Measurements from ENCODE around the gene KLK2. TPM values are rescaled to one million over a fixed set of nuclear protein-coding genes. Genes with fewer than 3 reads are reported as not detected.

KLK2 gene
- total RNA-seq, 2 experiments from 2014 or later, result not detected

DNA sequence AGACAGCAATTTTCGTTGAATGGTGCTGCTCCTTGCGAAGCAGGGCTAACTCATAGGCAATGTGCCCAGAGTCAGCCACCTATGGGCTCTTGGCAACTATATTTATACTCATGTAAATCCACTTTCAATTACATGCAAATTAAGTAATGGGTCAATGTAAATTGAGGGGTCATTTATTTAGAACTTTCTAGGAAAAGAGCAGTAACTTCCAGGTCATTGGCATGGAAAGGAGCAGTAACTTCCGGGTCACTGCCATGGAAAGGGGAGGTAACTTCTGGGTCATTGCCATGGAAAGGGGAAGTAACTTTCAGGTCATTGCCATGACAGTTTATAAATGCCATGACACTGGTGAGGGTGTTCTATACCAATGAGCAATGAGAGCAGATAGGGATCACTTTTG lies 26.3 kb downstream of the KLK2 start:
- Mint-ChIP-seq H3K4me3 (no peak overlapping the region), H3K27me3 (ENCODE audit: low read depth) (peaks cover 16% of the 10 kb centered on the region), H3K4me1 (ENCODE audit: low read depth) (no peaks in the 10 kb centered on the region), H3K9me3 (peaks cover 5% of the 10 kb centered on the region), H3K27ac (no peak overlapping the region), H3K36me3 (ENCODE audit: low read depth) (no peaks in the 10 kb centered on the region)
- intact Hi-C loops (cut with micrococcal nuclease), result no loop called here
- DNase-seq, result no peak
- CTCF ChIA-PET, result no interaction called here

DNA sequence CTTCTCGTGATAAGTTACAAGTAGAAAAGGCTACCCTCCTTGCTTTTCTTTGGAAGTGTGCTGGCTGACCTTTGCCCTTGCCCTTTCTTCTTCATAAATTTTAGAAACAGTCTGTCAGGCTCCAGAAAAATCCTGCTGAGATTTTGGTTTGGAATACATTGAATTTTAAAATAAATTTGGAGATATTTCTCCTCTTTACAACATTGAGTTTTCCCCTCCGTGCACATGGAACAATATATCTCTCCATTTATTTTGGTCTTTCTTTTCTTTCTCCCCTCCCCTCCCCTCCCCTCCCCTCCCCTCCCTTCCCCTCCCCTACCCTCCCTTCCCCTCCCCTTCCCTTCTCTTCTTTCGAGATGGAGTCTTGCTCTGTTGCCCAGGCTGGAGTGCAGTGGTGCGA lies 29.4 kb downstream of the KLK2 start:
- Mint-ChIP-seq H3K36me3 (ENCODE audit: low read depth) (no peaks in the 10 kb centered on the region), H3K4me1 (ENCODE audit: low read depth) (no peaks in the 10 kb centered on the region), H3K27ac (no peak overlapping the region), H3K27me3 (ENCODE audit: low read depth) (peaks cover 17% of the 10 kb centered on the region), H3K9me3 (no peaks in the 10 kb centered on the region), H3K4me3 (no peak overlapping the region)
- CTCF ChIA-PET, result no interaction called here
- intact Hi-C loops (cut with micrococcal nuclease), result no loop called here
- DNase-seq, result no peak

DNA sequence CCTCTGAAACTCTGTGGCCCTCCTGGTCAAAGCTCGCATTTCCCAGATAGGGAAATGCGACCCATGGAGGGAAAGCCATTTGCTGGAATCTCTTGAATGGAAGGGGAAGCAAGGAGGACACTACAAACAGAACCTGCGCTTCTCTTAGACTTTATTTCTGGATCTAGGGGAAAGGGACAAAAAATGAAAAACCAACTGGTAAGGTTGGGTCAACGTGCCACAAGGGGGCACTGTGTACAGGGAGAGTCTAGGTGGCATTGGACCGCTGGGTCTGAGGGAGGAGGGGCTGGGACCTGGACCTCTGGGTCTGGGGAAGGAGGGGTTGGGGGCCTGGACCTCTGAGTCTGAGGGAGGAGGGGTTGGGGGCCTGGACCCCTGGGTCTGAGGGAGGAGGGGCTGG lies 33.0 kb downstream of the KLK2 start:
- CTCF ChIA-PET, result interaction anchor here (0.6 to 1.3 kb wide), 4 partner anchors 14 to 288 kb away, joined by 3 to 7 read pairs (median 5); no protein-coding TSS in a partner anchor
- H3K9me3 Mint-ChIP-seq, result no peaks in the 10 kb centered on the region
- H3K27ac Mint-ChIP-seq, result no peak overlapping the region
- H3K36me3 Mint-ChIP-seq (ENCODE audit: low read depth), result no peaks in the 10 kb centered on the region
- DNase-seq, result peak; percentile 65
- no peak overlapping the region for H3K4me3 Mint-ChIP-seq
- H3K27me3 Mint-ChIP-seq (ENCODE audit: low read depth), result peaks cover 38% of the 10 kb centered on the region
- H3K4me1 Mint-ChIP-seq (ENCODE audit: low read depth), result peaks cover 10% of the 10 kb centered on the region
- intact Hi-C loops (cut with micrococcal nuclease), result no loop called here

DNA sequence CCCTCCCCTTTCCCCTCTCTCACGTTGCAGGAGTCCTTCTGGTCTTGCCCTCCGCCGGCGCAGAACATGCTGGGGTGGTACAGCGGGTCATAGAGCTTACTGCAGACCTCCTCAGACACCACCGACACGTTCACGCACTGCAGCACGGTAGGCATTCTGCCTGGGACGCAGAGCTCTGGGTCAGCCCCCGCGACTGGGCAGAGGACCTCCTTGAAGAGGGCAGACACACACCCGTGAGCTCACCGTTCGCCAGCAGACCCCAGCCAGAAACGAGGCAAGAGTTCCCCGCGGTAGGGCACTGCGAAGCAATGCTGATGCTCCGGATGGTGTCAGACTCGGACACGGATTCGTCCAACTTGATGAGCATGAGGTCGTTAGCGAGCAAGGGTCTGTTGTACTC lies 35.1 kb downstream of the KLK2 start:
- CTCF ChIA-PET, result no interaction called here
- Mint-ChIP-seq H3K4me1 (ENCODE audit: low read depth) (peaks cover 10% of the 10 kb centered on the region), H3K36me3 (ENCODE audit: low read depth) (no peaks in the 10 kb centered on the region), H3K27ac (no peak overlapping the region), H3K9me3 (no peaks in the 10 kb centered on the region), H3K4me3 (no peak overlapping the region), H3K27me3 (ENCODE audit: low read depth) (peaks cover 34% of the 10 kb centered on the region)
- intact Hi-C loops (cut with micrococcal nuclease), result no loop called here
- DNase-seq, result no peak

DNA sequence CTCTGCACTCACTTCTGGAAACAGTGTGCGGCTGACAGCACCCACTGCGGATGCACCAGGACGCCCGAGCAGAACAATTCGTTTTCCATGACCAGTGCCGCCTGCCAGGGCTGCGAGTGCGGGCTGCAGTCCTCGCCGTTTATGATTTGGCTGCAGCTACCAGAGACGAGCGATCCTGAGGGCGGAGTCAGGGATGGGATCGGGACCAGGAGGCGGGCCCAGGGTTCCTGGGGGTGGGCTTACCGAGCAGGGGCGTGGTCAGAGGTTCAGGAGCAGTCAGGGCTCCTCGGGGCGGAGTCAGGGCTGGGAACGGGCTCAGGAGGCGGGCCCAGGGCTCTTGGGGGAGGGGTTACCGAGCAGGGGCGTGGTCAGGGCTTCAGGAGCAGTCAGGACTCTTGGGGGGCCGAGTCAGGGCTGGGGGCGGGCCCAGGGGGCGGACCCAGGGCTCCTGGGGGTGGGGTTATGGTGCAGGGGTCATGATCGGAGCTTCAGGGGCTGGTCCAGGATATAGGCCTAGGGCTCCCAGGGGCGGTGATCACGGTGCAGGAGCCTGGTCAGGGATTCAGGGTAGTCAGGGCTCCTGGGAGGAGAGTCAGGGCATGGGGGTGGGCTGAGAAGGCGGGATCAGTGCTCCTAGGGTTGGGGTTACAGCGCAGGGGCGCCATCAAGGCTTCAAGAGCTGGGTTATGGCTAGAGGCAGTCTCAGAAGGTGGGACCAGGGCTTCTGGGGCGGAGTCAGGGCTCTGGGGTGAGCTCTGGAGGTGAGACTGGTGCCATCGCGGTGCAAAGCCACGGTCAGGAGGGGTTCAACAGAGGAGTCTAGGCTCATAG lies 36.2 kb downstream of the KLK2 start:
- H3K4me1 Mint-ChIP-seq (ENCODE audit: low read depth), result peaks cover 10% of the 10 kb centered on the region
- peak; percentile 49 for DNase-seq
- H3K36me3 Mint-ChIP-seq (ENCODE audit: low read depth), result no peaks in the 10 kb centered on the region
- no peak overlapping the region for H3K4me3 Mint-ChIP-seq
- no peaks in the 10 kb centered on the region for H3K9me3 Mint-ChIP-seq
- intact Hi-C loops (cut with micrococcal nuclease), result no loop called here
- H3K27me3 Mint-ChIP-seq (ENCODE audit: low read depth), result peaks cover 34% of the 10 kb centered on the region
- CTCF ChIA-PET, result interaction anchor here (1.4 kb wide), 1 partner anchor 12 kb away, joined by 4 read pairs; no protein-coding TSS in a partner anchor
- no peak overlapping the region for H3K27ac Mint-ChIP-seq

DNA sequence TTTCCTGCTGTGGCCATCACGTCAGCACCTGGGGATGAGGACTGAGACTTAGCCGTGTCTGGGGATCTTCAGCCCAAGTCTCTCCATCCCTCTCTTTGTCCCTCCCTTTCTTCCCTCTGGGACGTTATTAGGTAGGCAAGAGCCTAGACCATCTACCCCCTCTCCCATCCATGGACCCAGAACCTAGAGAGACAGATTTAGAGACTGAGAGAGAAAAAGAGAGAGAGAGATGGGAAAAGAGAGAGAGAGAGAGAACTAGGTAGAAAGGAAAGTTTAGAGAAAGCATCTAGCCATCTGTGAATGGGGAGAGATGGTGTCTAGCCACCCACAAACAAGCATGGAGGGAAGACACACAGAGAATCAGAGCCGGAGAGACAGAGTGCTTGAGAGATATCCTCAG lies 37.5 kb downstream of the KLK2 start:
- peaks cover 33% of the 10 kb centered on the region for H3K27me3 Mint-ChIP-seq (ENCODE audit: low read depth)
- H3K36me3 Mint-ChIP-seq (ENCODE audit: low read depth), result no peaks in the 10 kb centered on the region
- H3K4me1 Mint-ChIP-seq (ENCODE audit: low read depth), result peaks cover 10% of the 10 kb centered on the region
- no peak overlapping the region for H3K27ac Mint-ChIP-seq
- H3K4me3 Mint-ChIP-seq, result no peak overlapping the region
- intact Hi-C loops (cut with micrococcal nuclease), result no loop called here
- DNase-seq, result no peak
- H3K9me3 Mint-ChIP-seq, result no peaks in the 10 kb centered on the region
- CTCF ChIA-PET, result no interaction called here

DNA sequence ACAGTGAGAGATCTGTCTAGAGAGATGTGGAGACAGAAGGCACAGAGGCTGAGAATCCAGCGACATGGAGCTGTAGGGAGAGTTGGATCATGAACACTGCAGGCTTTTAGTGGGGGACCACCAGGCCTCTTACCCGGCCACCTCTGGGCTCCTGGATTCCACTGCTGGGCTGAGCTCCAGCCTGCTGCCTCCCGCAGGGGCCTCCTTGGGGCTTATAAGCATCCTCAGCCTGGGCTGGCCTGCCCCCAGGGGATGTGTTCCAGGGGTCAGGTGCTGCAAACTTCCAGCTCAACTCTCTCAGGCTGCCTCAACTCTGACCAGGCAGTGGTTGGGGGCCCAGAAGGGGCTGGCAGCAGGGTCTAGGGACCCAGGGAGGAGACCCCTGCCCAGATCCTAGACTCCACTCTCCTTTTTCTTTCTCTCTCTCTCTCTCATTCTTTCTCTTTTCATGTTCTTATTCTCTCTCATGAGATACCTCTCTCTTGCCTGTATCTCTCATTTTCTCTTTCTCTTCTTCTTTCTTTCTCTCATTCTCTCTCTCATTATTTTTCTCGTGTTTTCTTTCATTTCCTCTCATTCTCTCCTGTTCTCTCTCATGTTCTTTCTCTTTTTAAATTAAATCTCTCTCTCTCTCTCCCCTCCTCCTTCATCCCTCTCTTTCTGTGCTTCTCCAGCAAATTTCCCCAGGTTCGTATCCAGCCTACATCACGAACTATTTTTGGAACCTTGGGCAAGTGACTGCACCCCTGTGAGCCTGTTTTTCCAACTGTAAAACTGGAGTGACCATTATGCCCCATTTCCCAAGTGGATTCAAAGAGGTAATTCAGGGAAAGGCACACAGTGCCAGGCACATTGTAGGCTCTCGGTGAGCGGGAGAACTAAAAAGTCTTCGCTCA lies 38.2 kb downstream of the KLK2 start, which contains the start of gene KLK4:
KLK4 (minus strand) TSS at position 190 of the 896 bp plus-strand sequence. CDS start 657 bp downstream, outside the sequence.
- Mint-ChIP-seq H3K4me1 (ENCODE audit: low read depth) (peaks cover 10% of the 10 kb centered on the region), H3K27me3 (ENCODE audit: low read depth) (peaks cover 32% of the 10 kb centered on the region), H3K27ac (no peak within 1 kb of the TSS), H3K4me3 (no peak within 1 kb of the TSS), H3K36me3 (ENCODE audit: low read depth) (no peaks in the 10 kb centered on the region), H3K9me3 (no peaks in the 10 kb centered on the region)
- intact Hi-C loops (cut with micrococcal nuclease), result no loop called here
- DNase-seq, result no peak
- CTCF ChIA-PET, result no interaction called here

DNA sequence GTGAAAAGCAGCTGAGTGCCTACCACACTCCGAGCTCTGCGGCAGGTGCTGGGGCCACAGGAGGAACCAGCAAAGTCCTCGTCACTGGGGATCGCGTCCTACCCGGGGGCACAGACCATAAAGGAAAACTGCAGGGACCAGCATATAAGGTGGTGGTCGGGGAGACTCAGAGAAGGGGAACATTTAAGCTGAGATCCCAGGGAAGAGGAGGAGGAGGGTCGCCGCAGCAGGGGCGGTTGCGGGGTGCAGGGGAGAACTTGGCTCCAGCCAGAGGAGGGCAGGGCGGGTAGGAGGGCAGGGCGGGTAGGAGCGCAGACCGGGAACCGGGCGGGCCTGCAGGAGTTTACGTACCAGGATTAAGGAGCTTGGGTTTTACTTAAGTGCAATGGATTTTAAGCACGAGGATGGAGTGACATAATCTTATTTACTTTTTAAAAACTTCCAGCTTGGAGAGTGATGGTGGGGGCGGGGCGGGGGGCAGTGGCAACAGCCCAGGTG lies 38.9 kb downstream of the KLK2 start:
- Mint-ChIP-seq H3K27ac (no peak overlapping the region), H3K36me3 (ENCODE audit: low read depth) (no peaks in the 10 kb centered on the region), H3K4me1 (ENCODE audit: low read depth) (peaks cover 10% of the 10 kb centered on the region), H3K27me3 (ENCODE audit: low read depth) (peaks cover 34% of the 10 kb centered on the region), H3K9me3 (no peaks in the 10 kb centered on the region), H3K4me3 (no peak overlapping the region)
- CTCF ChIA-PET, result interaction anchor here (0.6 kb wide), 1 partner anchor 12 kb away, joined by 3 read pairs; no protein-coding TSS in a partner anchor
- intact Hi-C loops (cut with micrococcal nuclease), result no loop called here
- no peak for DNase-seq

DNA sequence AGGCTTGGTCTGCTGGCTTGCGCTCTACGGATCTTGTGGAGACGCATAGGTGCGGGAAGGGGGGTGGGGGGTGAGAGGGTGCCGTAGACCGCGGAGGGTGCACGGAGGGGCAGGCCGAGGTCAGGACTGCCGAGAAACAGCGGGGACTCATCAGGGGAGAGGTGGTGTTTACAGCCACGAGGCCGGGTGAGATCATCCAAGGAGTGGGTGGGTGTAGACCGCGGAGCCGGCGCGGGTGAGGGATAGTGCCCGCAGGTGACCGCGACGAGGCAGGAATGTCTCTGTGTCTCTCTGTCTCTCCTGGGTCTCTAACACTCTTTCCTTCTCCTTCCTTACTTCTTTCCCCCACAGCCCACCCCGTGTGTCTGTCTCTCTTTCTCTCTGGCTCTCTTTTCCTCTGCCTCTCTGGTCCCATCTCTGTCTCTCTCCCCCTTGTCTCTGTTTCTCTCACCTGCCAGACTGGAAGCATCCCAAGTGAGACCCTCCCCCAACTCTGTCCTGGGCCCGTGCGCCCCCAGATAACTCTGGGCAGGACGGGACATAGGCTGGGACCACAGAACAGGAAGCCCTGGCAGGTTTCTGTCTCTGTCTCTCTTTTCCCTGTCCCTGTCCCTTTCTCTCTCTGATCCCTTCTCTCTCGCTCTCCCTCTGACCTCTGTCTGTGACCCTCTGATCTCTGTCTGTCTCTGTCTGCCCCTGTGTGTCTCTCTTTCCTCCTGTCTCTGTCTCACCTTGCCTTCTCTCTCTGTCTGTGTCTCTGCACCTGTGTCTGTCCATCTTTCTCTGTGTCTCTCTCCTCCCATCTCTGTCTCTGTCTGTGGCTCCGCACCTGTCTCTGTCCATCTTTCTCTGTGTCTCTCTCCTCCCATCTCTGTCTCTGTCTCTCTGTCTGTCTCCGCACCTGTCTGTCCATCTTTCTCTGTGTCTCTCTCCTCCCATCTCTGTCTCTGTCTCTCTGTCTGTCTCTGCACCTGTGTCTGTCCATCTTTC lies 39.8 kb downstream of the KLK2 start:
- CTCF ChIA-PET, result interaction anchor here (0.6 kb wide), 1 partner anchor 11 kb away, joined by 3 read pairs; no protein-coding TSS in a partner anchor
- H3K27me3 Mint-ChIP-seq (ENCODE audit: low read depth), result peaks cover 36% of the 10 kb centered on the region
- H3K9me3 Mint-ChIP-seq, result no peaks in the 10 kb centered on the region
- H3K27ac Mint-ChIP-seq, result no peak overlapping the region
- no peaks in the 10 kb centered on the region for H3K36me3 Mint-ChIP-seq (ENCODE audit: low read depth)
- intact Hi-C loops (cut with micrococcal nuclease), result no loop called here
- peaks cover 10% of the 10 kb centered on the region for H3K4me1 Mint-ChIP-seq (ENCODE audit: low read depth)
- no peak overlapping the region for H3K4me3 Mint-ChIP-seq
- peak; percentile 37 for DNase-seq

DNA sequence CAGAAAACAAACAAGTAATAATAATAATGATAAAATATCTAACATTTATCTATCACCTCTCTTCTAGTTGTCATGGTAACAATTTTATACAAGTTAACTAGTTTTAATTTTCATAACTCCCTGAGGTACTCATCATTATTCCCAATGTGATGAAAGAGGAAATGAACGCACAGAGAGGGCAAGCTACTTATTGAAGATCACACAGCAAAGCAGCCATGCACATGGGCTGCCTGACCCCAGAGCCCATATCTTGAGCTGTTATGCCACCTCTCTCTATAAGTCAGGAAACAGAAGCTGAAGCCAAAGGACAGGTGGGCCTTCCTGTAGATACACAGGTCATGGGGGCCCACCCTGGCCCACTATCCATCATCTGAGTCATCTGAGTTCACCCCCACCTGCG lies 42.8 kb downstream of the KLK2 start:
- Mint-ChIP-seq H3K4me3 (no peak overlapping the region), H3K9me3 (no peaks in the 10 kb centered on the region), H3K4me1 (ENCODE audit: low read depth) (no peaks in the 10 kb centered on the region), H3K36me3 (ENCODE audit: low read depth) (no peaks in the 10 kb centered on the region), H3K27ac (no peak overlapping the region), H3K27me3 (ENCODE audit: low read depth) (peaks cover 18% of the 10 kb centered on the region)
- CTCF ChIA-PET, result no interaction called here
- intact Hi-C loops (cut with micrococcal nuclease), result no loop called here
- DNase-seq, result no peak

DNA sequence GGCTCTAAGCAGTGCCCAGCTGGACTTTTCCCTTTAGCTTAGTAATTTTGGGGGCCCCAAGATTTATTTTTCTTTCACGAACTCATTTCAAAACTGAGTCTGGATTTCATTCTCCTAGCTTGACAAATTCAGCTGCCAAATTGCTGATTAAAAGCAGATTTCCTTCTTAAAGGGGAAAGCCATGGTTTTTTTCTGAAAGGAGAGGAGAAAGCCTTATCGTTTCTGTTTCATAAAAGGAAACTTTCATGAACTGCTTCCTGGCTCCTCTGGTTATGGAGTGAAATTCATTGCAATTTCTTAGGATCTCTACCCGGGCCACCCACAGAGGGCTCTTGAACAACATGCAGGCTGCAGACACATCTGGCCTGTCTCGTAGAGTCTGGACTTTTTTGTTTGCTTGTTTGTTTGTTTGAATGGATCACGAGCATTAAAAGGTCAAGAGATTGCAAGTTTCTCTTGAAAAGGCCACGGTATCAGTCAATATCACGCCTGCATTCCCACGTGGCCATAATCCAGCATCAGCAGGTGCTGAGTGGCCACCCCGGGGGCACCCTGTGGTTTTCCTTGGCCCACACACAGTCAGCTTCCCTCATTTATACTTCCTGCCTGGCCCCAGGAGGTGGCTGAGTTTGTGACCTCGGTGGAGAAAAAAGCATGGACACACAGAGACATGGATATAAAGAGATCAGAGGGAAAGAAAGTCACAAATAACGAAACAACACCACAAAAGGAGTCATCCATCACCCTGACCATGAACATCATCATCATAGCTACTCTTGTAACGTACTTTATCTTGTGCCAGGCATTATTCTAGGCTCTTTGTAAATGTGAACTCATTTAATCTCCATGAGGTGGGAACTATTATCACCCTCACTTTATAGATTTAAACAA lies 48.4 kb downstream of the KLK2 start:
- intact Hi-C loops (cut with micrococcal nuclease), result loop anchor here (1.0 to 10.0 kb wide), 7 partner anchors 84 to 384 kb away; partner anchors contain the start of gene KLK10
- no peaks in the 10 kb centered on the region for H3K9me3 Mint-ChIP-seq
- H3K27me3 Mint-ChIP-seq (ENCODE audit: low read depth), result peaks cover 30% of the 10 kb centered on the region
- CTCF ChIA-PET, result interaction anchor here (0.6 to 1.9 kb wide), 26 partner anchors 9 to 389 kb away, joined by 3 to 8 read pairs (median 4); partner anchors contain the start of genes CLEC11A and KLK2
- H3K27ac Mint-ChIP-seq, result no peak overlapping the region
- no peak overlapping the region for H3K4me3 Mint-ChIP-seq
- DNase-seq, result no peak
- H3K4me1 Mint-ChIP-seq (ENCODE audit: low read depth), result peaks cover 7% of the 10 kb centered on the region
- H3K36me3 Mint-ChIP-seq (ENCODE audit: low read depth), result no peaks in the 10 kb centered on the region
